ENCODE results near the gene PROM2.

The PROM2 gene

GRCh38 chr2:95311815-95312542 is 37.7 kb downstream of the PROM2 start:
- H3K4me1 ChIP-seq (ENCODE audit: control insufficient read depth in 1 of 2, insufficient read depth in 2 of 2, low read length in 2 of 2): peaks cover 11% of the 10 kb centered on the region in 2 donors
- no peak overlapping the region for H3K27ac ChIP-seq (ENCODE audit: low read depth, low read length)
- no peaks in the 10 kb centered on the region for H3K36me3 ChIP-seq (ENCODE audit: control insufficient read depth in 1 of 2, insufficient read depth in 2 of 2, low read length in 2 of 2)
- H3K4me3 ChIP-seq (ENCODE audit: low read depth in 1 of 2, low read length in 2 of 2): no peak overlapping the region
- H3K9me3 ChIP-seq (ENCODE audit: control insufficient read depth in 1 of 2, low read length in 2 of 2): no peaks in the 10 kb centered on the region
- H3K27me3 ChIP-seq (ENCODE audit: control insufficient read depth in 1 of 2, insufficient read depth in 2 of 2, low read length in 2 of 2): no peaks in the 10 kb centered on the region
- no peak overlapping the region for H3K9ac ChIP-seq (ENCODE audit: low read depth in 1 of 2, low read length in 2 of 2)

- peaks cover 11% of the 10 kb centered on the region in 2 donors for H3K4me1 ChIP-seq (ENCODE audit: control insufficient read depth in 1 of 2, insufficient read depth in 2 of 2, low read length in 2 of 2)
- H3K27me3 ChIP-seq (ENCODE audit: control insufficient read depth in 1 of 2, insufficient read depth in 2 of 2, low read length in 2 of 2): no peaks in the 10 kb centered on the region
- H3K9ac ChIP-seq (ENCODE audit: low read depth in 1 of 2, low read length in 2 of 2): no peak overlapping the region
- no peaks in the 10 kb centered on the region for H3K36me3 ChIP-seq (ENCODE audit: control insufficient read depth in 1 of 2, insufficient read depth in 2 of 2, low read length in 2 of 2)
- no peak overlapping the region for H3K27ac ChIP-seq (ENCODE audit: low read depth, low read length)
- no peak overlapping the region for H3K4me3 ChIP-seq (ENCODE audit: low read depth in 1 of 2, low read length in 2 of 2)
- H3K9me3 ChIP-seq (ENCODE audit: control insufficient read depth in 1 of 2, low read length in 2 of 2): no peaks in the 10 kb centered on the region
Observed at GRCh38 chr2:95312543-95313201, 38.4 kb downstream of the PROM2 start.

DNA sequence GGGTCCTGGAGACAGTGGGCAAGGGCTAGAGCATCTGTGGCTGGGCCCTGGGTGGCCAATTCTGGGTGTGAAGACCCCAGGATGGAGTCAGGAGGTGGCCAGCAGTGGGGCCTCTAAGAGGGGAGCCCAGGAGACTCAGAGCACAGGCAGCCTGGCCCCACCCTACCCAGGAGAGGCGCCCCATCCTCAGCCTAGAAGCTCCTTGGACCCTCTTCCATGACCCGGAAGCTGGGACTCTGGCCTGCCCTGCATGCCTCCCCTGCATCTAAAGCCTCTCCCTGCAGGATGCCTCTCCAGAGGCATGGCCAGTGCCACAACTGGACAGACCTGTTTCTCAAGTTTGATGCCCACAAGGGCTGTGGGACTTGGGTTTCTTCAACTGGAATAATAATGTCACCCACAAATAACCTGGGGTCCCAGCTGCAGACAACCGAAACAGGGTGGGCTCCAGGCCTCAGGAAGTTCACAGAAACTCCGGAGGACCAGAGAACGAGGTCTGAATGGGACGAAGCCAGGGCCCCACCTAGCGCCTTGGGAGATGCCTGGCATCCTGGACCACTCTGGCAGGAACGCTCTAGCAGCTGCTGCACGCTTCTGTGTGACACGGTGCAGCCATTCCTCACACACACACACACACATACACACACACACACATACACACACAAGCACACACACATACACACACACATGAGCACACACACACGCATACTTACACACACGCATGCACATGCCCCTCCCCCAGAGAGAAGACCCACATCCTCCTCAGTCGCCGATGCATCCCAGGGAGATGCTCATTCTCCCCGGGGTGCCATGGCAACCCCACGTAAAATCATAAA is 39.3 kb downstream of the PROM2 start:
- Histone ChIP-seq H3K36me3 (ENCODE audit: control insufficient read depth in 1 of 2, insufficient read depth in 2 of 2, low read length in 2 of 2) (no peaks in the 10 kb centered on the region), H3K9ac (ENCODE audit: low read depth in 1 of 2, low read length in 2 of 2) (no peak overlapping the region), H3K4me3 (ENCODE audit: low read depth in 1 of 2, low read length in 2 of 2) (no peak overlapping the region), H3K9me3 (ENCODE audit: control insufficient read depth in 1 of 2, low read length in 2 of 2) (no peaks in the 10 kb centered on the region), H3K27me3 (ENCODE audit: control insufficient read depth in 1 of 2, insufficient read depth in 2 of 2, low read length in 2 of 2) (no peaks in the 10 kb centered on the region), H3K4me1 (ENCODE audit: control insufficient read depth in 1 of 2, insufficient read depth in 2 of 2, low read length in 2 of 2) (peaks cover 11% of the 10 kb centered on the region in 2 donors), H3K27ac (ENCODE audit: low read depth, low read length) (no peak overlapping the region)

DNA sequence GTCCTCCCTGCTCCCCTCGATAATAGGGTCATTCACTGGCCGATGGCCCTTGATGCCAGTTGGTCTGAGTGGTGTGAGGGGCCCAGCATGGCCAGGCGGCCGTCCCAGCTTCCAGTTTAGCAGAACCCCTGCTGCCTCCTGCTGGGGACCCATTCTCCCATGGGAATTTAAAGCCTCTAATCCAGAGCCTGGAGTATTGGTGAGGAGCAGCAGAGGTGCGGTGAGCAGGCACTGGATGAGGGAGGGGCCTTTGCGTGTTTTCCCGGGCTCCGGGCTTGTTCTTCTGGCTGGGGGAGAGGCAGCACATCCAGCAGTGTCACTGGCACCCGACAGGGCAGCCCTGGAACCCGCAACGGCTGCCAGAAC is 40.3 kb downstream of the PROM2 start:
- Histone ChIP-seq H3K4me1 (ENCODE audit: control insufficient read depth in 1 of 2, insufficient read depth in 2 of 2, low read length in 2 of 2) (peaks cover 11% of the 10 kb centered on the region in 2 donors), H3K9me3 (ENCODE audit: control insufficient read depth in 1 of 2, low read length in 2 of 2) (no peaks in the 10 kb centered on the region), H3K27me3 (ENCODE audit: control insufficient read depth in 1 of 2, insufficient read depth in 2 of 2, low read length in 2 of 2) (no peaks in the 10 kb centered on the region), H3K36me3 (ENCODE audit: control insufficient read depth in 1 of 2, insufficient read depth in 2 of 2, low read length in 2 of 2) (no peaks in the 10 kb centered on the region), H3K27ac (ENCODE audit: low read depth, low read length) (no peak overlapping the region), H3K4me3 (ENCODE audit: low read depth in 1 of 2, low read length in 2 of 2) (no peak overlapping the region), H3K9ac (ENCODE audit: low read depth in 1 of 2, low read length in 2 of 2) (no peak overlapping the region)

- no peak overlapping the region for H3K27ac ChIP-seq (ENCODE audit: low read depth, low read length)
- H3K36me3 ChIP-seq (ENCODE audit: control insufficient read depth in 1 of 2, insufficient read depth in 2 of 2, low read length in 2 of 2): no peaks in the 10 kb centered on the region
- no peaks in the 10 kb centered on the region for H3K27me3 ChIP-seq (ENCODE audit: control insufficient read depth in 1 of 2, insufficient read depth in 2 of 2, low read length in 2 of 2)
- H3K4me1 ChIP-seq (ENCODE audit: control insufficient read depth in 1 of 2, insufficient read depth in 2 of 2, low read length in 2 of 2): peaks cover 10 to 11% of the 10 kb centered on the region in 2 donors
- H3K4me3 ChIP-seq (ENCODE audit: low read depth in 1 of 2, low read length in 2 of 2): no peak overlapping the region
- H3K9me3 ChIP-seq (ENCODE audit: control insufficient read depth in 1 of 2, low read length in 2 of 2): no peaks in the 10 kb centered on the region
- no peak overlapping the region for H3K9ac ChIP-seq (ENCODE audit: low read depth in 1 of 2, low read length in 2 of 2)
Observed at GRCh38 chr2:95314964-95315611, 40.8 kb downstream of the PROM2 start.

DNA sequence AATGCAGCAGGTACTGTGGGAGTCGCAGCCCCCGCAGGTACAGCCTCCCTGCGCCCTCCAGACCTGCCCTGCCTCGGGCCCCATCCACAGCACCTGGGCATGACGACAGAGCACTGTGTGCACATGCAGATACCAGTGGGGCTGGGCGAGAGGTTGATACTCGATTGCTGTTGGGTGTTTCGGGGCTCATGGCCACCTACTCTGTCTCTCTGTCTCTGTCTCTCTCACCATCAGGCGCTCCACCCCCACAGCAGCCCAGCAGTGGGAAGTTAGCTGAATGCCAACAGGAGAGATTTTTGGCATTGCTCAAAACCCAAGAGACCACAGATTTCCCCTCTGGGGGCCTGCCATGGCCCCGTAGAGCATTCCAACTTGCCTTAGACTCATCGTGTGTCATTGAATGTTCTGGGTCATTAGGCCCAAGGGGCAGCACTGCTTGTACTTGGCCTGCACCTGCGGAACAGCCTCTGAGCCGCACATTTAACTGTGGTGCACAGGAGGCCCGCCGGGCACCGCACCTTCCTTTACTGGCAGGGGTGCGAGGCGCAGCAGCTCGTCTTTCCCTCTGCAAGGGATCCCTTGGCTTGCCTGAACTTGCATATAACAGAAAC is 41.7 kb downstream of the PROM2 start:
- no peak overlapping the region for H3K27ac ChIP-seq (ENCODE audit: low read depth, low read length)
- peaks cover 2 to 5% of the 10 kb centered on the region in 2 donors for H3K4me1 ChIP-seq (ENCODE audit: control insufficient read depth in 1 of 2, insufficient read depth in 2 of 2, low read length in 2 of 2)
- no peak overlapping the region for H3K9ac ChIP-seq (ENCODE audit: low read depth in 1 of 2, low read length in 2 of 2)
- H3K9me3 ChIP-seq (ENCODE audit: control insufficient read depth in 1 of 2, low read length in 2 of 2): no peaks in the 10 kb centered on the region
- H3K27me3 ChIP-seq (ENCODE audit: control insufficient read depth in 1 of 2, insufficient read depth in 2 of 2, low read length in 2 of 2): no peaks in the 10 kb centered on the region
- H3K4me3 ChIP-seq (ENCODE audit: low read depth in 1 of 2, low read length in 2 of 2): no peak overlapping the region
- no peaks in the 10 kb centered on the region for H3K36me3 ChIP-seq (ENCODE audit: control insufficient read depth in 1 of 2, insufficient read depth in 2 of 2, low read length in 2 of 2)

DNA sequence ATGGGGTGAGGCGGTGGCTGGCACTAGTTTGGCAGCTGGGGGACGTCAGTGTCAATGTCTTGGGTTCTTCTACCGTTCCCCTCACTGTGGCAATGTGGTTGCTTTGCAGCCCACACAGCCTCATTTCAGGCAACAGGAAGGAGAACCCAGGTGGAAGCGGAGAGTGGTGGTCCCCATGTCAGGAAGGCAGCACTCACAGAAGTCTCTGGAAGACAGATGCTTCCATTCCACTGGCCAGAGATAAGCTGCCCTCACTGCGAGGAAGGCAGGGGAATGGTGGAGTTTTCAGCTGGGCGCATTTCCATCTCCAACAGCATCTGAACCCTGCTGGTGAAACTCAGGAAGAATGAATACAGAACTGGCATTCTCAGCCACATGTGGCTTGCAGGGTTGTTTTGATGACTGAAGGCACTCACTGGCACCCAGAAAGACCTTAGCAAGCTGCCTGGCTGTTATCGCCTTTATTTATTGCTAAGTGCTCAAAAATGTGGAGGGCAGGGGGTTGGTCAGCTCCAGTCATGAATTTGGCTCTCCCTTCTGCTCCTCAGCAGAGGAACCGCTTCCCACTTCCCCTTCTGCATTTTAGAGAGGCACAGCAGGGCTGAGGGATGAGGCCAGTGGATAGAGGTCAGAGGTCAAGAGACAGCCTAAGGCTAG is 42.3 kb downstream of the PROM2 start:
- Histone ChIP-seq H3K27ac (ENCODE audit: low read depth, low read length) (no peak overlapping the region), H3K4me3 (ENCODE audit: low read depth in 1 of 2, low read length in 2 of 2) (no peak overlapping the region), H3K27me3 (ENCODE audit: control insufficient read depth in 1 of 2, insufficient read depth in 2 of 2, low read length in 2 of 2) (no peaks in the 10 kb centered on the region), H3K9me3 (ENCODE audit: control insufficient read depth in 1 of 2, low read length in 2 of 2) (no peaks in the 10 kb centered on the region), H3K4me1 (ENCODE audit: control insufficient read depth in 1 of 2, insufficient read depth in 2 of 2, low read length in 2 of 2) (no peaks in the 10 kb centered on the region), H3K9ac (ENCODE audit: low read depth in 1 of 2, low read length in 2 of 2) (no peak overlapping the region), H3K36me3 (ENCODE audit: control insufficient read depth in 1 of 2, insufficient read depth in 2 of 2, low read length in 2 of 2) (no peaks in the 10 kb centered on the region)

- Histone ChIP-seq H3K9me3 (ENCODE audit: control insufficient read depth in 1 of 2, low read length in 2 of 2) (no peaks in the 10 kb centered on the region), H3K9ac (ENCODE audit: low read depth in 1 of 2, low read length in 2 of 2) (no peak overlapping the region), H3K36me3 (ENCODE audit: control insufficient read depth in 1 of 2, insufficient read depth in 2 of 2, low read length in 2 of 2) (no peaks in the 10 kb centered on the region), H3K4me1 (ENCODE audit: control insufficient read depth in 1 of 2, insufficient read depth in 2 of 2, low read length in 2 of 2) (no peaks in the 10 kb centered on the region), H3K27me3 (ENCODE audit: control insufficient read depth in 1 of 2, insufficient read depth in 2 of 2, low read length in 2 of 2) (no peaks in the 10 kb centered on the region), H3K27ac (ENCODE audit: low read depth, low read length) (no peak overlapping the region), H3K4me3 (ENCODE audit: low read depth in 1 of 2, low read length in 2 of 2) (no peak overlapping the region)
Observed at GRCh38 chr2:95317123-95317500, 42.9 kb downstream of the PROM2 start.

DNA sequence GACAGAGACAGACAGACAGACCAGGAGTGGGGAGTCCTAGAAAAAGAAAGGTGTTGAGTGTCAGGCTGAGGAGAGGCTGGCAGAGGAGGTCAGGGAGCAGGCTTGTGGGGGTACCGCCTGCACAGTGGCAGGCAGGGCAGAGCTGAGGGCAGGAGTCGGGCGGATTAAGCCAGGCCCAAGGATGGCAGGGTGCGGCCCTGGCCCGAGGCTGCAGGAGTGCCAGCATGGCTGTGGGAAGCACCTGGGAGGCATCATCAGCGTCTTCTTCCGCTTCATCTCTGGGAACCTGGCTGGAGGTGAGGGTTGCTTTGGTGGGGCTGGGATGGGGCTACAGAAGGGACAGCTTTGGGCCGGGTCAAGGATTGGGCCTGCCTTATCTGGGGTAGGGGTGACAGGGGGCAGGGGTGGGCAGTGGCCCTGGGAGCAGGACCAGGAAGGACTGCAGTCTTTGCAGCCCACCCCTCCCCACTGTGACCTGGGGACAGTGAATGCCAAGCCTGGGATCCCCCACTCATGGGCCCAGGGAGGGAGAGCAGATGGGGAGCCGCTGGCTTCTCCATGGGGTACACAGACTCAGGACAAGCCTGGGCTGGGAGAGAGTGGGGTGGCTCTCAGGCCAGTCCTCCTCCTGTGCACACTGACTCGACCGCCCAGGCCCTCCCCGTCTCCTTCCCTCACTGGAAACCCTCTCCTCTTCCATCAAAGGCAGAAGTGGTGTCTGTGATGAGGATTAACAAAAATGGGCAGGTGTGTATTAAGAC is 43.6 kb downstream of the PROM2 start:
- Histone ChIP-seq H3K4me1 (ENCODE audit: control insufficient read depth in 1 of 2, insufficient read depth in 2 of 2, low read length in 2 of 2) (no peaks in the 10 kb centered on the region), H3K27ac (ENCODE audit: low read depth, low read length) (no peak overlapping the region), H3K27me3 (ENCODE audit: control insufficient read depth in 1 of 2, insufficient read depth in 2 of 2, low read length in 2 of 2) (no peaks in the 10 kb centered on the region), H3K36me3 (ENCODE audit: control insufficient read depth in 1 of 2, insufficient read depth in 2 of 2, low read length in 2 of 2) (no peaks in the 10 kb centered on the region), H3K4me3 (ENCODE audit: low read depth in 1 of 2, low read length in 2 of 2) (no peak overlapping the region), H3K9me3 (ENCODE audit: control insufficient read depth in 1 of 2, low read length in 2 of 2) (no peaks in the 10 kb centered on the region), H3K9ac (ENCODE audit: low read depth in 1 of 2, low read length in 2 of 2) (no peak overlapping the region)
